Gastrocnemius medialis (tissue), 4 donors: ENCODE data around the gene APC. TPM values are rescaled to one million over a fixed set of nuclear protein-coding genes. Genes with fewer than 3 reads are reported as not detected.
"Not testable (repeated sequence)": the region's sequence is repeated elsewhere in the genome, so short reads cannot be mapped to it uniquely, and the experiment has no call there.

Experiments used
- ATAC-seq, 2 donors: fragments of 150-250 bp; one replicate each; pipeline ENCODE4 v1.9.1; 2016
- DNase-seq, 2 donors: peaks; one replicate each; pipeline ENCODE4 v3.0.0-alpha.2; 2019
- H3K27ac ChIP-seq, 4 donors: fragments of 200-600 bp; sonication (generic); 1 replicate in 1 of 4; 2 replicates in 3 of 4; pipeline ENCODE4 v1.5.1; 2016 to 2018; ENCODE audit warnings: mild to moderate bottlenecking in 2 of 4, moderate library complexity in 1 of 4
- H3K27me3 ChIP-seq, 3 donors: fragments of 200-600 bp; sonication (generic) in 2 of 3; 1 replicate in 1 of 3; 2 replicates in 2 of 3; pipeline versions ENCODE4 v1.5.1 to v1.6.0; 2016 to 2019; ENCODE audit warnings: mild to moderate bottlenecking in 1 of 3, moderate library complexity in 1 of 3
- H3K36me3 ChIP-seq, 2 donors: fragments of 200-600 bp; sonication (generic) in 1 of 2; one replicate each; pipeline ENCODE4 v1.5.1; 2017 to 2018
- H3K4me1 ChIP-seq, 2 donors: fragments of 200-600 bp; sonication (generic) in 1 of 2; one replicate each; pipeline ENCODE4 v1.5.1; 2016 to 2017; ENCODE audit warnings: mild to moderate bottlenecking in 2 of 2
- H3K4me3 ChIP-seq, 4 donors: fragments of 200-600 bp; sonication (generic) in 3 of 4; 1 replicate in 1 of 4; 2 replicates in 3 of 4; pipeline ENCODE4 v1.5.1; 2016 to 2019; ENCODE audit warnings: mild to moderate bottlenecking in 2 of 4
- H3K9me3 ChIP-seq, 3 donors: fragments of 200-600 bp; sonication (generic) in 2 of 3; 1 replicate in 1 of 3; 2 replicates in 2 of 3; pipeline ENCODE4 v1.5.1; 2016 to 2019
- POLR2A ChIP-seq, 2 donors: fragments of 450-650 bp; IDR thresholded peaks; one replicate each; pipeline ENCODE4 v1.6.1; 2017; ENCODE audit warnings: antibody characterized with exemption in 2 of 2, mild to moderate bottlenecking in 2 of 2, moderate library complexity in 2 of 2
- in situ Hi-C, 4 donors: fragments of 200-750 bp; cut with MboI; loops; one replicate each; pipeline versions ENCODE4 v1.15.0 to v1.8.0; 2017; ENCODE audit warnings: low sequenced_read_pairs in 4 of 4
- intact Hi-C: fragments of 100-400 bp; cut with DNase I; formaldehyde crosslinking; loops from one replicate; pipeline ENCODE4 v1.15.1; 2023; ENCODE audit warnings: low total_unique reads
- total RNA-seq, 4 donors: library from RNA; depleted of rRNA; stranded (reverse); fragments of >200 nt; gene quantifications; one replicate each; pipeline versions ENCODE4 v1.1.0 to v1.2.3, GENCODE V29; 2016
- TF ChIP-seq, protein P1 (sequence below), 5 experiments: fragments of 450-650 bp in 3 of 5; fragments of 200-600 bp in 2 of 5; sonication (generic) in 2 of 5; IDR thresholded peaks in 4 of 5; conservative IDR thresholded peaks in 1 of 5; 1 replicate in 4 of 5; 2 replicates in 1 of 5; pipeline ENCODE4 v1.5.1; 2016 to 2019; ENCODE audit warnings: antibody characterized with exemption in 5 of 5, mild to moderate bottlenecking in 3 of 5, moderate library complexity in 3 of 5

The APC gene
- total RNA-seq, 4 donors from 2014 or later, result 50.1 to 102 (median 60.4) TPM

DNA sequence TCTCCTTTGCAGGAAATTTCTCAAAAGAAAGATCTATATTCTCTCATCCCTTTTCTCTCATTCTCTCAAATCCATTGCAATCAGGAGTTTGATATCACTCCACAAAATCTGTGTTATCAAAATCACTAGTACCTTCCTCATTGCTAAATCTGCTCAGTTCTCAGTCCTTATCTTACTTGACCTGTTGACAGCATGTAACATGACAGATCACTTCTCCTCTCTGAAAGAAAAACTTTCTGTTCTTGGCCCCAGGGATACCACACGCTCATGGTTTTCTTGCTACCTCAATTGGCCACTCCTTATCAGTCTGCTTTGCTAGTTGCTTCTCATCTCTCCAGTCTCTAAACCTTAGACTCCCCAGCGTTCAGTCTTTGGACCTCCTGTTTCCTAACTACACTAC, 145.5 kb downstream of the APC start:
- Histone ChIP-seq H3K4me1 (peaks cover 4 to 14% of the 10 kb centered on the region in 2 donors), H3K27me3 (no peaks in the 10 kb centered on the region), H3K9me3 (no peaks in the 10 kb centered on the region), H3K4me3 (no peak overlapping the region), H3K36me3 (peaks cover 0 to 64% of the 10 kb centered on the region in 2 donors), H3K27ac (no peak overlapping the region)
- TF ChIP-seq, protein P1, sequence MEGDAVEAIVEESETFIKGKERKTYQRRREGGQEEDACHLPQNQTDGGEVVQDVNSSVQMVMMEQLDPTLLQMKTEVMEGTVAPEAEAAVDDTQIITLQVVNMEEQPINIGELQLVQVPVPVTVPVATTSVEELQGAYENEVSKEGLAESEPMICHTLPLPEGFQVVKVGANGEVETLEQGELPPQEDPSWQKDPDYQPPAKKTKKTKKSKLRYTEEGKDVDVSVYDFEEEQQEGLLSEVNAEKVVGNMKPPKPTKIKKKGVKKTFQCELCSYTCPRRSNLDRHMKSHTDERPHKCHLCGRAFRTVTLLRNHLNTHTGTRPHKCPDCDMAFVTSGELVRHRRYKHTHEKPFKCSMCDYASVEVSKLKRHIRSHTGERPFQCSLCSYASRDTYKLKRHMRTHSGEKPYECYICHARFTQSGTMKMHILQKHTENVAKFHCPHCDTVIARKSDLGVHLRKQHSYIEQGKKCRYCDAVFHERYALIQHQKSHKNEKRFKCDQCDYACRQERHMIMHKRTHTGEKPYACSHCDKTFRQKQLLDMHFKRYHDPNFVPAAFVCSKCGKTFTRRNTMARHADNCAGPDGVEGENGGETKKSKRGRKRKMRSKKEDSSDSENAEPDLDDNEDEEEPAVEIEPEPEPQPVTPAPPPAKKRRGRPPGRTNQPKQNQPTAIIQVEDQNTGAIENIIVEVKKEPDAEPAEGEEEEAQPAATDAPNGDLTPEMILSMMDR (IDR thresholded peaks at IDR 0.05 in 4 of 5, conservative IDR thresholded peaks at IDR 0.05 in 1 of 5), result no peak
- TF ChIP-seq POLR2A (IDR thresholded peaks at IDR 0.05), result no peak
- intact Hi-C loops (no loop called here), in situ Hi-C loops (no loop called here)
- DNase-seq (no peak), ATAC-seq (no peak)

DNA sequence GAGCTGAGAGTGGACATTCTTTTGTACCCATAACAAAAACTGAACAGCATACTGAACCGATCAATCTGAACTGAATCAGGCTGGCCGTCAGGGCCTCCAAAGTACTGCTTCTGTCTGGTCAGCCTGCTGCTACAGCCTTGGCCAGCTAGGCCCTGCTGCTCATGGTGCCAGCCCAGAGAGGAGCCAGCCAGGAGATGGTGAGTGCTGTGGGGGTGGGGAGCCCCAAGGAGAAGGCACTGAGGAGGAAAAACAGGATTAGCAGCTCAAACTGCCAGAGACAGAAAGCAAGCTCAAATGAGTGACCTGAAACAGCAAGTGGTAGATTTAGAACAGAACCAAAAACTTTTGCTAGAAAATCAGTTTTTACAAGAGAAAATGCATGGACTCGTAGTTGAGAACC, 147.3 kb downstream of the APC start:
- intact Hi-C loops, result no loop called here
- in situ Hi-C loops, result no loop called here
- H3K4me1 ChIP-seq, result peaks cover 0 to 6% of the 10 kb centered on the region in 2 donors
- no peak for ATAC-seq
- H3K9me3 ChIP-seq, result no peaks in the 10 kb centered on the region
- no peak overlapping the region for H3K27ac ChIP-seq
- TF ChIP-seq, protein P1 (IDR thresholded peaks at IDR 0.05 in 4 of 5, conservative IDR thresholded peaks at IDR 0.05 in 1 of 5), result no peak
- no peak for TF ChIP-seq POLR2A (IDR thresholded peaks at IDR 0.05)
- DNase-seq, result no peak
- H3K27me3 ChIP-seq, result no peaks in the 10 kb centered on the region
- H3K36me3 ChIP-seq, result peaks cover 0 to 53% of the 10 kb centered on the region in 2 donors
- H3K4me3 ChIP-seq, result no peak overlapping the region

DNA sequence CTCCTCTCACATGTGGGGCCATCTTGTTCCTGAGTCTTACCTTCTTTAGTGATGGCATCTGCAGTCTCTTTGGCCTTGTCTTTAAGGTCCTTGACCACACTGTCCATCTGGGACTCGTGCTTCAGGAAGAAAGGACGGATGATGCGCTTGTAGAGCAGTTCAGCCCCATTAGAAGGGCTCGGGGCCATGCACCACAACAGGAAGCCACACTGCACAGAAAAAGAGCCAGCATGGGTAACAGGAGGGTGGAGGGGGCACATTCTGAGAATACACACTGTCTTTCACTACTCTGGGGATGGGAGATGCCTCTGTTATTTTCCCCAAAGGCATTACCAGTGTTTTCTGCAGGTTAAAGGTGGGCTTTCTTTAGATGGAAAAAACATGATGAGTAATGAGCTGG, 149.3 kb downstream of the APC start:
- Histone ChIP-seq H3K4me3 (no peak overlapping the region), H3K4me1 (no peaks in the 10 kb centered on the region), H3K27ac (no peak overlapping the region), H3K27me3 (no peaks in the 10 kb centered on the region), H3K36me3 (peaks cover 0 to 45% of the 10 kb centered on the region in 2 donors), H3K9me3 (no peaks in the 10 kb centered on the region)
- ATAC-seq, result no peak
- no peak for DNase-seq
- intact Hi-C loops (no loop called here), in situ Hi-C loops (no loop called here)
- TF ChIP-seq, protein P1 (IDR thresholded peaks at IDR 0.05 in 4 of 5, conservative IDR thresholded peaks at IDR 0.05 in 1 of 5), result no peak
- TF ChIP-seq POLR2A (IDR thresholded peaks at IDR 0.05), result no peak

DNA sequence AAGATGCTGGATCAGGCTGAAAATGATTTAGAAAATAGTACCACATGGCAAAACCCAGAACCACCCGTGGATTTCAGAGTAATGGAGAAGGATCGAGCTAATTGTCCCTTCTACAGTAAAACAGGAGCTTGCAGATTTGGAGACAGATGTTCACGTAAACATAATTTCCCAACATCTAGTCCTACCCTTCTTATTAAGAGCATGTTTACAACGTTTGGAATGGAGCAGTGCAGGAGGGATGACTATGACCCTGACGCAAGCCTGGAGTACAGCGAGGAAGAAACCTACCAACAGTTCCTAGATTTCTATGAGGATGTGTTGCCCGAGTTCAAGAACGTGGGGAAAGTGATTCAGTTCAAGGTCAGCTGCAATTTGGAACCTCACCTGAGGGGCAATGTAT, 154.4 kb downstream of the APC start:
- not testable (repeated sequence) for ATAC-seq

DNA sequence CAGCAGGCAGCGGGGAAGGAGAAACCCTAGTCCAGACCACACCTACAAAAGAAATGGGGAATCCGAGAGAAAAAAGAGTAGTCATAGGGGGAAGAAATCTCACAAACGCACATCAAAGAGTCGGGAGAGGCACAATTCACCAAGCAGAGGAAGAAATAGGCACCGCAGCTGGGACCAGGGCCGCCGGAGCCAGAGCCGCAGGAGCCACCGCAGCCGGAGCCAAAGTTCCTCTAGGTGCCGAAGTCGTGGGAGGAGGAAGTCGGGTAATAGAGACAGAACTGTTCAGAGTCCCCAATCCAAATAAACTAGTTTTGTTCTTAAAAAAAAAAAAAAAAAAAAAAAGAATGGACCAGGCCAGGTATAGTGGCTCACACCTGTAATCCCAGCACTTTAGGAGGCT, 155.1 kb downstream of the APC start:
- no peak overlapping the region for H3K27ac ChIP-seq
- in situ Hi-C loops (no loop called here), intact Hi-C loops (no loop called here)
- no peak for DNase-seq
- peaks cover 0 to 18% of the 10 kb centered on the region in 2 donors for H3K36me3 ChIP-seq
- H3K4me1 ChIP-seq, result peaks cover 12 to 25% of the 10 kb centered on the region in 2 donors
- TF ChIP-seq, protein P1 (IDR thresholded peaks at IDR 0.05 in 4 of 5, conservative IDR thresholded peaks at IDR 0.05 in 1 of 5), result no peak
- TF ChIP-seq POLR2A (IDR thresholded peaks at IDR 0.05), result no peak
- H3K9me3 ChIP-seq, result no peaks in the 10 kb centered on the region
- H3K4me3 ChIP-seq, result no peak overlapping the region
- no peak for ATAC-seq
- no peaks in the 10 kb centered on the region for H3K27me3 ChIP-seq

More for the DNA sequence above, 154.4 kb downstream of the APC start:
- intact Hi-C loops, in situ Hi-C loops, DNase-seq, H3K9me3 ChIP-seq, H3K27me3 ChIP-seq, H3K4me3 ChIP-seq, H3K27ac ChIP-seq: not testable (repeated sequence)
- peaks cover 0 to 22% of the 10 kb centered on the region in 2 donors for H3K36me3 ChIP-seq
- peaks cover 12 to 22% of the 10 kb centered on the region in 2 donors for H3K4me1 ChIP-seq
